HepG2 (cell line): Measurements from ENCODE around the gene NELL1. TPM values are rescaled to one million over a fixed set of nuclear protein-coding genes. Genes with fewer than 3 reads are reported as not detected.

Source experiments
- ATAC-seq: fragments of 200-7000 bp; cut with Tn5 transposase; 3 replicates; pipeline ENCODE4 v1.9.1; 2020; ENCODE audit warnings: mild to moderate bottlenecking, moderate library complexity
- BruUV-seq: library from RNA; stranded (reverse); fragments of 400-500 nt; replicated peaks from 2 replicates; lab custom pipeline; 2021; lab: Mats Ljungman, UMichigan
- CTCF ChIA-PET: fragments of 300-600 bp; formaldehyde crosslinking; extraction: SDS; loops from one replicate; lab custom pipeline; 2021; ENCODE audit warnings: low total read pairs, inconsistent platforms, low intra/inter-chr PET ratio; lab: Yijun Ruan, JAX
- POLR2A ChIA-PET: fragments of 350-600 bp; sonication (Branson Sonifier 250); formaldehyde crosslinking; loops from one replicate; lab custom pipeline; 2020; ENCODE audit warnings: antibody characterized with exemption, inconsistent platforms; lab: Yijun Ruan, JAX
- DNase-seq: peaks from one replicate; pipeline ENCODE4 v3.0.0-alpha.2; 2015; ENCODE audit warnings: low spot score
- FAIRE-seq: peaks from 3 replicates; lab custom pipeline; 2011; peaks lifted over from hg19 to GRCh38; lab: Jason Lieb, UNC
- H2AFZ ChIP-seq: one replicate; pipeline ENCODE4 v1.6.1; 2011; ENCODE audit warnings: low read length, inconsistent platforms
- H3K27ac ChIP-seq: fragments of 300-600 bp; 3 replicates; pipeline ENCODE4 v1.8.0; 2011; ENCODE audit warnings: mixed run types, mild to moderate bottlenecking, mixed read lengths, low read length, inconsistent platforms; ENCODE audit not compliant: insufficient read depth; ENCODE audit errors: extremely low read length
- H3K27me3 ChIP-seq, 2 experiments: fragments of 200-600 bp in 1 of 2; 2 replicates in 1 of 2; 3 replicates in 1 of 2; pipeline versions ENCODE4 v1.6.0 to v1.8.0; 2011; ENCODE audit warnings: low read length in 2 of 2, mild to moderate bottlenecking in 2 of 2, moderate library complexity in 2 of 2, inconsistent platforms in 1 of 2; ENCODE audit not compliant: insufficient read depth in 2 of 2, control insufficient read depth in 1 of 2
- H3K36me3 ChIP-seq, 2 experiments: fragments of 200-600 bp in 1 of 2; replicated peaks in 1 of 2; 2 replicates in 1 of 2; 3 replicates in 1 of 2; pipeline versions ENCODE4 v1.5.1 to v1.8.0; 2011; ENCODE audit warnings: low read length in 2 of 2, inconsistent platforms in 1 of 2; ENCODE audit not compliant: insufficient read depth in 2 of 2, control insufficient read depth in 1 of 2
- H3K4me1 ChIP-seq: 2 replicates; pipeline ENCODE4 v1.5.1; 2012; ENCODE audit warnings: low read length, inconsistent platforms; ENCODE audit not compliant: insufficient read depth
- H3K4me2 ChIP-seq: 2 replicates; pipeline ENCODE4 v1.6.0; 2011; ENCODE audit warnings: low read depth, low read length, inconsistent platforms
- H3K4me3 ChIP-seq, 3 experiments: fragments of 200-600 bp in 1 of 3; sonication (generic), shearing (Covaris generic) in 1 of 3; replicated peaks in 1 of 3; 2 replicates each; pipeline ENCODE4 v1.5.1; 2011 to 2016; ENCODE audit warnings: low read length in 3 of 3, inconsistent platforms in 2 of 3, low read depth in 2 of 3, mild to moderate bottlenecking in 2 of 3, control low read depth in 1 of 3, mixed read lengths in 1 of 3; ENCODE audit not compliant: insufficient read depth in 1 of 3
- H3K79me2 ChIP-seq: one replicate; pipeline ENCODE4 v1.6.1; 2011; ENCODE audit warnings: low read length, inconsistent platforms; ENCODE audit not compliant: insufficient read depth
- H3K9ac ChIP-seq: 2 replicates; pipeline ENCODE4 v1.6.0; 2011; ENCODE audit warnings: mild to moderate bottlenecking, low read depth, low read length, inconsistent platforms; ENCODE audit not compliant: insufficient read depth
- H3K9me3 ChIP-seq: 2 replicates; pipeline ENCODE4 v1.5.1; 2012; ENCODE audit warnings: mild to moderate bottlenecking, low read length
- H4K20me1 ChIP-seq: 2 replicates; pipeline ENCODE4 v1.6.0; 2011; ENCODE audit warnings: inconsistent platforms, mild to moderate bottlenecking, low read length, moderate library complexity; ENCODE audit not compliant: insufficient read depth
- ARID2 ChIP-seq: sonication (generic); formaldehyde crosslinking; IDR thresholded peaks from 2 replicates; pipeline ENCODE4 v1.8.1; 2022; ENCODE audit warnings: mild to moderate bottlenecking, missing genetic modification reagents, borderline replicate concordance
- HDAC2 ChIP-seq: sonication (generic); formaldehyde crosslinking; IDR thresholded peaks from 2 replicates; pipeline ENCODE4 v1.4.0; 2020; ENCODE audit warnings: missing genetic modification reagents
- MAFK ChIP-seq, 2 experiments: IDR thresholded peaks in 1 of 2; conservative IDR thresholded peaks in 1 of 2; 2 replicates each; pipeline ENCODE4 v1.6.1; 2011; ENCODE audit warnings: improper control_type of control experiment in 2 of 2, low read length in 2 of 2
- RBAK ChIP-seq: sonication (generic); formaldehyde crosslinking; IDR thresholded peaks from 2 replicates; pipeline ENCODE4 v1.5.1; 2020; ENCODE audit warnings: mild to moderate bottlenecking, missing genetic modification reagents
- RXRB ChIP-seq: IDR thresholded peaks from 2 replicates; pipeline ENCODE4 v1.6.1; 2016; ENCODE audit warnings: borderline replicate concordance, missing genetic modification reagents, missing compliant biosample characterization
- SP4 ChIP-seq: sonication (generic); formaldehyde crosslinking; IDR thresholded peaks from 2 replicates; pipeline ENCODE4 v1.8.1; 2023; ENCODE audit warnings: mild to moderate bottlenecking, missing genetic modification reagents
- SRY ChIP-seq: sonication (generic); formaldehyde crosslinking; IDR thresholded peaks from 2 replicates; pipeline ENCODE4 v1.8.0; 2022; ENCODE audit warnings: mild to moderate bottlenecking, missing genetic modification reagents
- ZNF143 ChIP-seq: sonication (generic); formaldehyde crosslinking; IDR thresholded peaks from 2 replicates; pipeline ENCODE4 v1.4.0; 2020; ENCODE audit warnings: missing genetic modification reagents
- ZNF256 ChIP-seq: sonication (generic); formaldehyde crosslinking; conservative IDR thresholded peaks from 2 replicates; pipeline ENCODE4 v1.4.0; 2020; ENCODE audit warnings: missing genetic modification reagents
- ZNF558 ChIP-seq: sonication (generic); formaldehyde crosslinking; IDR thresholded peaks from 2 replicates; pipeline ENCODE4 v1.9.0; 2022; ENCODE audit warnings: mild to moderate bottlenecking, missing genetic modification reagents, borderline replicate concordance
- ZNF598 ChIP-seq: sonication (generic); formaldehyde crosslinking; IDR thresholded peaks from 2 replicates; pipeline ENCODE4 v1.5.1; 2020; ENCODE audit warnings: mild to moderate bottlenecking, missing genetic modification reagents, borderline replicate concordance
- ZNF709 ChIP-seq: sonication (generic); formaldehyde crosslinking; IDR thresholded peaks from 2 replicates; pipeline ENCODE4 v1.5.0; 2020; ENCODE audit warnings: mild to moderate bottlenecking, missing genetic modification reagents
- ZNF747 ChIP-seq: sonication (generic); formaldehyde crosslinking; IDR thresholded peaks from 2 replicates; pipeline ENCODE4 v1.8.1; 2023; ENCODE audit warnings: missing genetic modification reagents, mild to moderate bottlenecking, borderline replicate concordance
- ZNF788 ChIP-seq: sonication (generic); formaldehyde crosslinking; IDR thresholded peaks from 2 replicates; pipeline ENCODE4 v1.5.0; 2020; ENCODE audit warnings: mild to moderate bottlenecking, missing genetic modification reagents, borderline replicate concordance
- WGBS: methylation state at CpG from one replicate; pipeline ENCODE4 v1.1.6; 2017; ENCODE audit warnings: low lambda C conversion rate; 5-methylcytosine and 5-hydroxymethylcytosine counted together
- in situ Hi-C: cut with HindIII; loops from 2 replicates; pipeline ENCODE4 v1.10.0; 2017; ENCODE audit warnings: low pct_unique_long_range_greater_than_20kb; ENCODE audit not compliant: extremely low pct_ligation_motif_present
- intact Hi-C: fragments of 100-400 bp; cut with micrococcal nuclease; formaldehyde crosslinking; loops from one replicate; pipeline ENCODE4 v1.10.0; 2022; ENCODE audit not compliant: unreplicated experiment
- polyA plus RNA-seq, 8 experiments: library from polyadenylated mRNA; depleted of rRNA in 3 of 8; stranded (reverse) in 7 of 8; unstranded in 1 of 8; fragments of >200 nt; fragmentation: Illumina TruSeq in 4 of 8; extraction: Trizol in 4 of 8; gene quantifications; 2 replicates each; pipeline versions ENCODE4 v1.2.1 to v1.2.3, GENCODE V29; 2011 to 2016; ENCODE audit warnings: low read depth in 4 of 8, missing spikeins in 1 of 8, mixed read lengths in 1 of 8; ENCODE audit not compliant: insufficient read depth in 1 of 8
- total RNA-seq, 5 experiments: library from RNA; depleted of rRNA; stranded (reverse); fragments of >200 nt; fragmentation: Illumina TruSeq; extraction: Trizol; gene quantifications; 2 replicates each; pipeline ENCODE4 v1.2.3, GENCODE V29; 2016; ENCODE audit warnings: low read depth in 1 of 5
- TF ChIP-seq, protein P1 (sequence below): sonication (generic); formaldehyde crosslinking; IDR thresholded peaks from 2 replicates; pipeline ENCODE4 v1.5.1; 2020; ENCODE audit warnings: mild to moderate bottlenecking, missing genetic modification reagents, moderate library complexity
- TF ChIP-seq, protein P2 (sequence below): sonication (generic); formaldehyde crosslinking; IDR thresholded peaks from 2 replicates; pipeline ENCODE4 v1.4.0; 2020; ENCODE audit warnings: mild to moderate bottlenecking, missing genetic modification reagents, borderline replicate concordance

Gene NELL1
- total and polyA plus RNA-seq, 2 of the 13 experiments (the other 11 are each of a cell fraction or from before 2014, with no cell fraction given): not detected

DNA sequence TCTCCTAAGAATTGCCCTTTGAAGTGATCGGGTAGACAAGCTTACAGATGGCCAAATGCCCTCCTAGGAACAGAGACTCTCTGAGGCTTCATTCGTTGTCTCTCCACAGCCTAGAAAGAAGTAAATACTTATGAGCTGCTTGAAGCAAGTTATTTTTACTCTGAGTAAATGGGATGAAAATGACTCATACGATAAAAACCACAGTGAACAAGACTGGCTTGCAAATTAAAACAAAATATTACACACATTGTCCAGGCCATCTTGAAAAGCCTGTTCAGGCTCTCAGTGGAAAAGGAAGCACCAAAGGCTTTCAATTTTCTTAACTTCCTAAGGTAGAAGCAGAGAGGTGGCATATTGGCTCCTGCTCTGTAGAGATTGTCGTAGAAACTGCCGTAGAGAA is 294.2 kb downstream of the NELL1 start (continued):
- TF ChIP-seq, protein P1, sequence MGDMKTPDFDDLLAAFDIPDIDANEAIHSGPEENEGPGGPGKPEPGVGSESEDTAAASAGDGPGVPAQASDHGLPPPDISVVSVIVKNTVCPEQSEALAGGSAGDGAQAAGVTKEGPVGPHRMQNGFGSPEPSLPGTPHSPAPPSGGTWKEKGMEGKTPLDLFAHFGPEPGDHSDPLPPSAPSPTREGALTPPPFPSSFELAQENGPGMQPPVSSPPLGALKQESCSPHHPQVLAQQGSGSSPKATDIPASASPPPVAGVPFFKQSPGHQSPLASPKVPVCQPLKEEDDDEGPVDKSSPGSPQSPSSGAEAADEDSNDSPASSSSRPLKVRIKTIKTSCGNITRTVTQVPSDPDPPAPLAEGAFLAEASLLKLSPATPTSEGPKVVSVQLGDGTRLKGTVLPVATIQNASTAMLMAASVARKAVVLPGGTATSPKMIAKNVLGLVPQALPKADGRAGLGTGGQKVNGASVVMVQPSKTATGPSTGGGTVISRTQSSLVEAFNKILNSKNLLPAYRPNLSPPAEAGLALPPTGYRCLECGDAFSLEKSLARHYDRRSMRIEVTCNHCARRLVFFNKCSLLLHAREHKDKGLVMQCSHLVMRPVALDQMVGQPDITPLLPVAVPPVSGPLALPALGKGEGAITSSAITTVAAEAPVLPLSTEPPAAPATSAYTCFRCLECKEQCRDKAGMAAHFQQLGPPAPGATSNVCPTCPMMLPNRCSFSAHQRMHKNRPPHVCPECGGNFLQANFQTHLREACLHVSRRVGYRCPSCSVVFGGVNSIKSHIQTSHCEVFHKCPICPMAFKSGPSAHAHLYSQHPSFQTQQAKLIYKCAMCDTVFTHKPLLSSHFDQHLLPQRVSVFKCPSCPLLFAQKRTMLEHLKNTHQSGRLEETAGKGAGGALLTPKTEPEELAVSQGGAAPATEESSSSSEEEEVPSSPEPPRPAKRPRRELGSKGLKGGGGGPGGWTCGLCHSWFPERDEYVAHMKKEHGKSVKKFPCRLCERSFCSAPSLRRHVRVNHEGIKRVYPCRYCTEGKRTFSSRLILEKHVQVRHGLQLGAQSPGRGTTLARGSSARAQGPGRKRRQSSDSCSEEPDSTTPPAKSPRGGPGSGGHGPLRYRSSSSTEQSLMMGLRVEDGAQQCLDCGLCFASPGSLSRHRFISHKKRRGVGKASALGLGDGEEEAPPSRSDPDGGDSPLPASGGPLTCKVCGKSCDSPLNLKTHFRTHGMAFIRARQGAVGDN: no peak
- no peak for TF ChIP-seq RXRB (CRISPR knock-in tag)
- no peak for TF ChIP-seq ARID2
- TF ChIP-seq ZNF143 (CRISPR knock-in tag): no peak
- TF ChIP-seq ZNF747 (CRISPR knock-in tag): no peak
- no peak for TF ChIP-seq MAFK (conservative IDR thresholded peaks at IDR 0.05 in 1 of 2, IDR thresholded peaks at IDR 0.05 in 1 of 2; ENCODE audit: low read length in 2 of 2)
- TF ChIP-seq SP4 (CRISPR knock-in tag): no peak
- TF ChIP-seq HDAC2 (CRISPR knock-in tag): no peak
- TF ChIP-seq RBAK (CRISPR knock-in tag): no peak

GRCh38 chr11:20964985-20965384 is 295.6 kb downstream of the NELL1 start:
- ChIA-PET POLR2A (no interaction called here), CTCF (no interaction called here)
- Histone ChIP-seq H3K36me3 (no peaks in the 10 kb centered on the region), H3K4me1 (no peaks in the 10 kb centered on the region), H3K27ac (no peak overlapping the region), H3K9ac (no peak overlapping the region), H3K4me3 (no peak overlapping the region), H3K79me2 (no peaks in the 10 kb centered on the region), H3K27me3 (0 out of 5 replicates have a peak, but pooled peaks cover 0 to 4% of the 10 kb centered on the region in 2 experiments), H3K9me3 (no peaks in the 10 kb centered on the region), H3K4me2 (no peak overlapping the region), H4K20me1 (no peaks in the 10 kb centered on the region), H2AFZ (no peak overlapping the region)
- ATAC-seq: no peak
- DNase-seq: no peak
- in situ Hi-C loops (no loop called here), intact Hi-C loops (no loop called here)
- FAIRE-seq: no peak
- BruUV-seq: no TSS peak
- WGBS: 76% methylated on average over 3 of the region's 3 CpGs
- no peak for TF ChIP-seq ZNF558 (CRISPR knock-in tag)
- no peak for TF ChIP-seq ZNF709 (CRISPR knock-in tag)
- no peak for TF ChIP-seq ZNF788 (CRISPR knock-in tag)
- TF ChIP-seq ZNF256: no peak
- TF ChIP-seq ZNF598 (CRISPR knock-in tag): no peak
- TF ChIP-seq, protein P2, sequence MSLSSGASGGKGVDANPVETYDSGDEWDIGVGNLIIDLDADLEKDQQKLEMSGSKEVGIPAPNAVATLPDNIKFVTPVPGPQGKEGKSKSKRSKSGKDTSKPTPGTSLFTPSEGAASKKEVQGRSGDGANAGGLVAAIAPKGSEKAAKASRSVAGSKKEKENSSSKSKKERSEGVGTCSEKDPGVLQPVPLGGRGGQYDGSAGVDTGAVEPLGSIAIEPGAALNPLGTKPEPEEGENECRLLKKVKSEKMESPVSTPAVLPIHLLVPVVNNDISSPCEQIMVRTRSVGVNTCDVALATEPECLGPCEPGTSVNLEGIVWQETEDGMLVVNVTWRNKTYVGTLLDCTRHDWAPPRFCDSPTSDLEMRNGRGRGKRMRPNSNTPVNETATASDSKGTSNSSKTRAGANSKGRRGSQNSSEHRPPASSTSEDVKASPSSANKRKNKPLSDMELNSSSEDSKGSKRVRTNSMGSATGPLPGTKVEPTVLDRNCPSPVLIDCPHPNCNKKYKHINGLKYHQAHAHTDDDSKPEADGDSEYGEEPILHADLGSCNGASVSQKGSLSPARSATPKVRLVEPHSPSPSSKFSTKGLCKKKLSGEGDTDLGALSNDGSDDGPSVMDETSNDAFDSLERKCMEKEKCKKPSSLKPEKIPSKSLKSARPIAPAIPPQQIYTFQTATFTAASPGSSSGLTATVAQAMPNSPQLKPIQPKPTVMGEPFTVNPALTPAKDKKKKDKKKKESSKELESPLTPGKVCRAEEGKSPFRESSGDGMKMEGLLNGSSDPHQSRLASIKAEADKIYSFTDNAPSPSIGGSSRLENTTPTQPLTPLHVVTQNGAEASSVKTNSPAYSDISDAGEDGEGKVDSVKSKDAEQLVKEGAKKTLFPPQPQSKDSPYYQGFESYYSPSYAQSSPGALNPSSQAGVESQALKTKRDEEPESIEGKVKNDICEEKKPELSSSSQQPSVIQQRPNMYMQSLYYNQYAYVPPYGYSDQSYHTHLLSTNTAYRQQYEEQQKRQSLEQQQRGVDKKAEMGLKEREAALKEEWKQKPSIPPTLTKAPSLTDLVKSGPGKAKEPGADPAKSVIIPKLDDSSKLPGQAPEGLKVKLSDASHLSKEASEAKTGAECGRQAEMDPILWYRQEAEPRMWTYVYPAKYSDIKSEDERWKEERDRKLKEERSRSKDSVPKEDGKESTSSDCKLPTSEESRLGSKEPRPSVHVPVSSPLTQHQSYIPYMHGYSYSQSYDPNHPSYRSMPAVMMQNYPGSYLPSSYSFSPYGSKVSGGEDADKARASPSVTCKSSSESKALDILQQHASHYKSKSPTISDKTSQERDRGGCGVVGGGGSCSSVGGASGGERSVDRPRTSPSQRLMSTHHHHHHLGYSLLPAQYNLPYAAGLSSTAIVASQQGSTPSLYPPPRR (CRISPR knock-in tag): no peak
- TF ChIP-seq SRY (CRISPR knock-in tag): no peak
